HCT116 (cell line): Measurements from ENCODE around the gene C1orf52. TPM values are rescaled to one million over a fixed set of nuclear protein-coding genes. Genes with fewer than 3 reads are reported as not detected.

ENCODE experiments used
- ATAC-seq: fragments of 200-7000 bp; cut with Tn5 transposase; 2 replicates; pipeline ENCODE4 v1.9.1; 2020; ENCODE audit warnings: mild to moderate bottlenecking, moderate library complexity
- BruUV-seq: library from RNA; stranded (reverse); fragments of 400-500 nt; replicated peaks from 2 replicates; lab custom pipeline; 2021; lab: Mats Ljungman, UMichigan
- CTCF ChIA-PET: fragments of 300-600 bp; sonication (Branson Sonifier 250); formaldehyde crosslinking; loops from one replicate; lab custom pipeline; 2021; ENCODE audit warnings: antibody characterized with exemption; lab: Charles Lee
- POLR2A ChIA-PET: fragments of 300-600, 350-600 bp; sonication (Branson Sonifier 250); formaldehyde crosslinking; loops from one replicate; lab custom pipeline; 2021; ENCODE audit warnings: antibody characterized with exemption; lab: Charles Lee
- RAD21 ChIA-PET, 2 experiments: fragments of 300-600 bp; sonication (Branson Sonifier 250); formaldehyde crosslinking; loops; one replicate each; lab custom pipeline; 2023; ENCODE audit warnings: low total read pairs in 2 of 2; ENCODE audit not compliant: uncharacterized antibody in 2 of 2, unreplicated experiment in 2 of 2, low non-redundant PET in 1 of 2; lab: Charles Lee
- DNase-seq: peaks from one replicate; pipeline ENCODE4 v3.0.0-alpha.2; 2010; ENCODE audit warnings: low read depth, low spot score
- H2AFZ ChIP-seq: fragments of 200-600 bp; shearing (Covaris generic), sonication (generic); 2 replicates; pipeline ENCODE4 v1.6.1; 2017; ENCODE audit warnings: low read depth, mixed run types, mixed read lengths, antibody characterized with exemption, low read length; ENCODE audit not compliant: poor library complexity, severe bottlenecking
- H3K27ac ChIP-seq: 2 replicates; pipeline ENCODE4 v1.5.1; 2012; ENCODE audit warnings: low read depth, low read length
- H3K27me3 ChIP-seq: fragments of 200-600 bp; sonication (generic); 2 replicates; pipeline ENCODE4 v1.6.1; 2016; ENCODE audit warnings: mixed run types, low read length, mixed read lengths; ENCODE audit not compliant: insufficient read depth
- H3K36me3 ChIP-seq, 2 experiments: fragments of 200-500 bp in 1 of 2; fragments of 200-600 bp in 1 of 2; sonication (Bioruptor generic) in 1 of 2; sonication (generic) in 1 of 2; 2 replicates each; pipeline versions ENCODE4 v1.5.1 to v1.6.1; 2014 to 2016; ENCODE audit warnings: low read length in 2 of 2, inconsistent platforms in 1 of 2, mixed read lengths in 1 of 2, mixed run types in 1 of 2; ENCODE audit not compliant: insufficient read depth in 2 of 2, control insufficient read depth in 1 of 2
- H3K4me1 ChIP-seq, 2 experiments: fragments of 200-600 bp in 1 of 2; sonication (generic) in 1 of 2; 2 replicates each; pipeline versions ENCODE4 v1.5.1 to v1.6.1; 2012 to 2017; ENCODE audit warnings: low read length in 2 of 2, inconsistent platforms in 1 of 2, mild to moderate bottlenecking in 1 of 2, mixed read lengths in 1 of 2, mixed run types in 1 of 2, moderate library complexity in 1 of 2; ENCODE audit not compliant: insufficient read depth in 2 of 2, control insufficient read depth in 1 of 2
- H3K4me2 ChIP-seq: fragments of 200-600 bp; sonication (generic); 2 replicates; pipeline ENCODE4 v1.6.1; 2017; ENCODE audit warnings: mixed run types, low read length, mixed read lengths
- H3K4me3 ChIP-seq, 2 experiments: fragments of 200-600 bp in 1 of 2; sonication (generic) in 1 of 2; replicated peaks in 1 of 2; 2 replicates each; pipeline ENCODE4 v1.5.1; 2011 to 2016; ENCODE audit warnings: low read length in 2 of 2, control low read depth in 1 of 2, low read depth in 1 of 2, mild to moderate bottlenecking in 1 of 2, mixed read lengths in 1 of 2, mixed run types in 1 of 2
- H3K79me2 ChIP-seq: fragments of 200-600 bp; sonication (generic); 2 replicates; pipeline ENCODE4 v1.6.1; 2017; ENCODE audit warnings: mild to moderate bottlenecking, mixed run types, low read length, moderate library complexity, mixed read lengths; ENCODE audit not compliant: insufficient read depth
- H3K9ac ChIP-seq: fragments of 200-600 bp; sonication (generic); 2 replicates; pipeline ENCODE4 v1.6.1; 2016; ENCODE audit warnings: low read length, mixed read lengths
- H3K9me2 ChIP-seq: fragments of 200-600 bp; sonication (generic), shearing (Covaris generic); 2 replicates; pipeline ENCODE4 v1.6.1; 2017; ENCODE audit warnings: mixed run types, mild to moderate bottlenecking, moderate library complexity; ENCODE audit not compliant: insufficient read depth
- H3K9me3 ChIP-seq, 2 experiments: fragments of 200-500 bp in 1 of 2; fragments of 200-600 bp in 1 of 2; sonication (Bioruptor generic) in 1 of 2; sonication (generic) in 1 of 2; 2 replicates each; pipeline ENCODE4 v1.6.1; 2014 to 2017; ENCODE audit warnings: low read length in 2 of 2, mixed read lengths in 2 of 2, inconsistent platforms in 1 of 2, low read depth in 1 of 2, mild to moderate bottlenecking in 1 of 2, mixed run types in 1 of 2, moderate library complexity in 1 of 2; ENCODE audit not compliant: control insufficient read depth in 1 of 2, insufficient read depth in 1 of 2
- H4K20me1 ChIP-seq: fragments of 200-600 bp; sonication (generic), shearing (Covaris generic); 2 replicates; pipeline ENCODE4 v1.6.1; 2017; ENCODE audit warnings: mixed run types, mild to moderate bottlenecking, moderate library complexity; ENCODE audit not compliant: insufficient read depth
- ATF3 ChIP-seq: IDR thresholded peaks from 2 replicates; pipeline ENCODE4 v1.6.1; 2012
- CEBPB ChIP-seq: IDR thresholded peaks from 2 replicates; pipeline ENCODE4 v1.6.1; 2012; ENCODE audit warnings: low read depth
- ELF1 ChIP-seq: IDR thresholded peaks from 2 replicates; pipeline ENCODE4 v1.6.1; 2012; ENCODE audit warnings: low read depth, borderline replicate concordance
- EZH2 ChIP-seq: fragments of 200-600 bp; sonication (generic); IDR thresholded peaks from 2 replicates; pipeline ENCODE4 v1.6.1; 2017; ENCODE audit warnings: antibody characterized with exemption, mixed run types
- FOSL1 ChIP-seq: IDR thresholded peaks from 2 replicates; pipeline ENCODE4 v1.6.1; 2012; ENCODE audit warnings: low read depth
- POLR2AphosphoS5 ChIP-seq: IDR thresholded peaks from 2 replicates; pipeline ENCODE4 v1.6.1; 2011; ENCODE audit warnings: mild to moderate bottlenecking, low read depth, low read length, moderate library complexity
- TCF7L2 ChIP-seq: IDR thresholded peaks from 2 replicates; pipeline ENCODE4 v1.7.0; 2011; ENCODE audit warnings: borderline replicate concordance, inconsistent platforms; ENCODE audit not compliant: insufficient read depth, insufficient read length; ENCODE audit errors: extremely low read depth
- YY1 ChIP-seq: IDR thresholded peaks from 2 replicates; pipeline ENCODE4 v1.6.1; 2011; ENCODE audit warnings: low read length, low read depth, moderate library complexity, mild to moderate bottlenecking; ENCODE audit not compliant: insufficient replicate concordance; ENCODE audit errors: extremely low read depth
- ZFX ChIP-seq: fragments of 450-650 bp; IDR thresholded peaks from 2 replicates; pipeline ENCODE4 v1.6.1; 2017
- intact Hi-C: fragments of 100-400 bp; cut with micrococcal nuclease; formaldehyde crosslinking; loops from 2 replicates; pipeline ENCODE4 v1.10.0; 2022
- total RNA-seq: library from RNA; stranded (reverse); gene quantifications from one replicate; pipeline ENCODE4 v1.2.1, GENCODE V29; 2021; ENCODE audit not compliant: unreplicated experiment
- TF ChIP-seq, protein P1 (sequence below): IDR thresholded peaks from 2 replicates; pipeline ENCODE4 v1.6.1; 2012
- TF ChIP-seq, protein P2 (sequence below): IDR thresholded peaks from 2 replicates; pipeline ENCODE4 v1.6.1; 2012; ENCODE audit warnings: low read depth

C1orf52 gene
- total RNA-seq, 1 experiment from 2014 or later, result 23.3 TPM

GRCh38 chr1:85225624-85226380, 33.7 kb downstream of the C1orf52 start:
- Histone ChIP-seq H3K4me1 (peaks cover 30 to 31% of the 10 kb centered on the region in 2 experiments), H3K4me2 (no peak overlapping the region), H3K27ac (no peak overlapping the region), H2AFZ (peak overlapping the region; percentile 63), H3K4me3 (no peak overlapping the region), H3K27me3 (no peaks in the 10 kb centered on the region), H3K9ac (no peak overlapping the region), H3K36me3 (no peaks in the 10 kb centered on the region), H3K9me3 (no peaks in the 10 kb centered on the region), H3K79me2 (no peaks in the 10 kb centered on the region)
- POLR2A ChIA-PET, result no interaction called here
- no TSS peak for BruUV-seq
- intact Hi-C loops, result no loop called here
- CTCF ChIA-PET, result interaction anchor here (1.9 to 2.0 kb wide), 2 partner anchors 29 to 281 kb away, joined by 7 to 8 read pairs; no protein-coding TSS in a partner anchor
- DNase-seq, result no peak
- RAD21 ChIA-PET, result no interaction called here
- no peak for TF ChIP-seq ELF1
- TF ChIP-seq CEBPB, result no peak
- TF ChIP-seq ATF3, result no peak
- TF ChIP-seq ZFX, result no peak
- TF ChIP-seq EZH2, result no peak
- TF ChIP-seq, protein P1, sequence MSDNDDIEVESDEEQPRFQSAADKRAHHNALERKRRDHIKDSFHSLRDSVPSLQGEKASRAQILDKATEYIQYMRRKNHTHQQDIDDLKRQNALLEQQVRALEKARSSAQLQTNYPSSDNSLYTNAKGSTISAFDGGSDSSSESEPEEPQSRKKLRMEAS, result no peak
- no peak for TF ChIP-seq TCF7L2
- TF ChIP-seq YY1, result no peak
- no peak for TF ChIP-seq FOSL1
- TF ChIP-seq POLR2AphosphoS5, result no peak
- TF ChIP-seq, protein P2, sequence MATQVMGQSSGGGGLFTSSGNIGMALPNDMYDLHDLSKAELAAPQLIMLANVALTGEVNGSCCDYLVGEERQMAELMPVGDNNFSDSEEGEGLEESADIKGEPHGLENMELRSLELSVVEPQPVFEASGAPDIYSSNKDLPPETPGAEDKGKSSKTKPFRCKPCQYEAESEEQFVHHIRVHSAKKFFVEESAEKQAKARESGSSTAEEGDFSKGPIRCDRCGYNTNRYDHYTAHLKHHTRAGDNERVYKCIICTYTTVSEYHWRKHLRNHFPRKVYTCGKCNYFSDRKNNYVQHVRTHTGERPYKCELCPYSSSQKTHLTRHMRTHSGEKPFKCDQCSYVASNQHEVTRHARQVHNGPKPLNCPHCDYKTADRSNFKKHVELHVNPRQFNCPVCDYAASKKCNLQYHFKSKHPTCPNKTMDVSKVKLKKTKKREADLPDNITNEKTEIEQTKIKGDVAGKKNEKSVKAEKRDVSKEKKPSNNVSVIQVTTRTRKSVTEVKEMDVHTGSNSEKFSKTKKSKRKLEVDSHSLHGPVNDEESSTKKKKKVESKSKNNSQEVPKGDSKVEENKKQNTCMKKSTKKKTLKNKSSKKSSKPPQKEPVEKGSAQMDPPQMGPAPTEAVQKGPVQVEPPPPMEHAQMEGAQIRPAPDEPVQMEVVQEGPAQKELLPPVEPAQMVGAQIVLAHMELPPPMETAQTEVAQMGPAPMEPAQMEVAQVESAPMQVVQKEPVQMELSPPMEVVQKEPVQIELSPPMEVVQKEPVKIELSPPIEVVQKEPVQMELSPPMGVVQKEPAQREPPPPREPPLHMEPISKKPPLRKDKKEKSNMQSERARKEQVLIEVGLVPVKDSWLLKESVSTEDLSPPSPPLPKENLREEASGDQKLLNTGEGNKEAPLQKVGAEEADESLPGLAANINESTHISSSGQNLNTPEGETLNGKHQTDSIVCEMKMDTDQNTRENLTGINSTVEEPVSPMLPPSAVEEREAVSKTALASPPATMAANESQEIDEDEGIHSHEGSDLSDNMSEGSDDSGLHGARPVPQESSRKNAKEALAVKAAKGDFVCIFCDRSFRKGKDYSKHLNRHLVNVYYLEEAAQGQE, result no peak
- TF ChIP-seq, all 23 proteins: peak for 0
- ATAC-seq, result no peak
- Histone ChIP-seq H4K20me1 (no peaks in the 10 kb centered on the region), H3K9me2 (no peaks in the 10 kb centered on the region)
